ENCODE results near the gene MAP3K19. TPM values are rescaled to one million over a fixed set of nuclear protein-coding genes. Genes with fewer than 3 reads are reported as not detected.
"Not testable (repeated sequence)": the region's sequence is repeated elsewhere in the genome, so short reads cannot be mapped to it uniquely, and the experiment has no call there.

The MAP3K19 gene
- total RNA-seq, 4 donors from 2014 or later = not detected

DNA sequence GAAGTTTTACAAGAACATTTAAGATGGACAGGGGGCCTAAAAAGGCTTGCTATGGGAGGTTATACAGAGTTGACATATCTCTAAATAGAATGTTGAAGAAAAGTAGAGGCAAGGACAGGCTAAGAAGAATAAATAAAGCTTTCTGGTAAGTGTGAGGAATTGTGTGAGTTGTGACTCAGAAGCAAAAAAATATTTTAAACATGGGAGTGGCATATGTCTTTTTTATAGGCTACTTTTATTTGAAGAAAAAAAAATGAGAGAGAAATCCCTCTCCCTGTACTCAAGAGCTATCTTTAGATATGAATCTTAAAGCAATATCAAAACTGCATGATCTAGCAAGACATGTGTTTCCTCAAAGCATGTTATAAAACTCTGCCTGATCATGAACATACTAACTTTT is 45.9 kb upstream of the MAP3K19 start:
- Histone ChIP-seq H3K27ac (no peak overlapping the region), H3K36me3 (peaks cover 38% of the 10 kb centered on the region), H3K4me3 (no peak overlapping the region)

DNA sequence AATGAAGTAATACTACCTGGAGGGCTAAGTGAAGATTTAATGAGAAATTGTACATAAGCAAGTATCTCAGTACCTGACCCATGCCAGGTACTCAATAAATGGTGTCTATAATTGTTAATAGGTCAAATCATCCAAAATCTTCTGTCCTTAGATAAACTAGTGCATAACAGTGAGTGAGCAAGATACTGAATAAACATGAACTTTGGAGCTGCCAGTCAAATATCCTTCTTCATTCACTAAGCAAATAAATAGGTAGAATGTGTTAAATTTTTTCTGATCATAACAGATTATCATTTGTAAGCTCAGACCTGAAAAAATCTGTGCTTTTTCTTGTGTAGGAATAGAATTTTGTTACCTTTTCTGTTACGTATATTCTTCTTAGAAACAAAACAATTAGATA is 44.4 kb upstream of the MAP3K19 start:
- 92% methylated on average over 1 of the region's 1 CpG for WGBS
- H3K36me3 ChIP-seq = peaks cover 38% of the 10 kb centered on the region

More for the DNA sequence above, 45.9 kb upstream of the MAP3K19 start:
- no peak for DNase-seq (ENCODE audit: low spot score in 2 of 2)
- H3K27me3 ChIP-seq = no peaks in the 10 kb centered on the region
- H3K4me1 ChIP-seq = no peaks in the 10 kb centered on the region
- TF ChIP-seq EP300 (IDR thresholded peaks at IDR 0.05) = no peak
- TF ChIP-seq POLR2A (IDR thresholded peaks at IDR 0.05) = no peak
- TF ChIP-seq, protein P1, sequence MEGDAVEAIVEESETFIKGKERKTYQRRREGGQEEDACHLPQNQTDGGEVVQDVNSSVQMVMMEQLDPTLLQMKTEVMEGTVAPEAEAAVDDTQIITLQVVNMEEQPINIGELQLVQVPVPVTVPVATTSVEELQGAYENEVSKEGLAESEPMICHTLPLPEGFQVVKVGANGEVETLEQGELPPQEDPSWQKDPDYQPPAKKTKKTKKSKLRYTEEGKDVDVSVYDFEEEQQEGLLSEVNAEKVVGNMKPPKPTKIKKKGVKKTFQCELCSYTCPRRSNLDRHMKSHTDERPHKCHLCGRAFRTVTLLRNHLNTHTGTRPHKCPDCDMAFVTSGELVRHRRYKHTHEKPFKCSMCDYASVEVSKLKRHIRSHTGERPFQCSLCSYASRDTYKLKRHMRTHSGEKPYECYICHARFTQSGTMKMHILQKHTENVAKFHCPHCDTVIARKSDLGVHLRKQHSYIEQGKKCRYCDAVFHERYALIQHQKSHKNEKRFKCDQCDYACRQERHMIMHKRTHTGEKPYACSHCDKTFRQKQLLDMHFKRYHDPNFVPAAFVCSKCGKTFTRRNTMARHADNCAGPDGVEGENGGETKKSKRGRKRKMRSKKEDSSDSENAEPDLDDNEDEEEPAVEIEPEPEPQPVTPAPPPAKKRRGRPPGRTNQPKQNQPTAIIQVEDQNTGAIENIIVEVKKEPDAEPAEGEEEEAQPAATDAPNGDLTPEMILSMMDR (IDR thresholded peaks at IDR 0.05) = no peak
- no peak for TF ChIP-seq POLR2AphosphoS5 (IDR thresholded peaks at IDR 0.05)
- H3K9me3 ChIP-seq = no peaks in the 10 kb centered on the region

DNA sequence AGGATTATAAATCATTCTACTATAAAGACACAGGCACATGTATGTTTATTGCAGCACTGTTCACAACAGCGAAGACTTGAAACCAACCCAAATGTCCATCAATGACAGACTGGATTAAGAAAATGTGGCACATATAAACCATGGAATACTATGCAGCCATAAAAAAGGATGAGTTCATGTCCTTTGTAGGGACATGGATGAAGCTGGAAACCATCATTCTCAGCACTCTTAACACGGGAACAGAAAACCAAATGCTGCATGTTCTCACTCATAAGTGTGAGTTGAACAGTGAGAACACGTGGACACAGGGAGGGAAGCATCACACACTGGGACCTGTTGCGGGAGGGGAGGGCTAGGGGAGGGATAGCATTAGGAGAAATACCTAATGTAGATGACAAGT is 42.4 kb upstream of the MAP3K19 start:
- not testable (repeated sequence) for H3K4me1 ChIP-seq; DNase-seq (ENCODE audit: low spot score in 2 of 2); H3K27ac ChIP-seq; H3K27me3 ChIP-seq; H3K4me3 ChIP-seq; H3K9me3 ChIP-seq
- WGBS = over 99% methylated on average over 4 of the region's 4 CpGs
- peaks cover 18% of the 10 kb centered on the region for H3K36me3 ChIP-seq

More for the DNA sequence above, 44.4 kb upstream of the MAP3K19 start:
- H3K27me3 ChIP-seq = no peaks in the 10 kb centered on the region
- H3K27ac ChIP-seq = no peak overlapping the region
- DNase-seq (ENCODE audit: low spot score in 2 of 2) = no peak
- H3K9me3 ChIP-seq = no peaks in the 10 kb centered on the region
- no peak overlapping the region for H3K4me3 ChIP-seq
- TF ChIP-seq POLR2A (IDR thresholded peaks at IDR 0.05) = no peak
- no peak for TF ChIP-seq EP300 (IDR thresholded peaks at IDR 0.05)
- no peak for TF ChIP-seq POLR2AphosphoS5 (IDR thresholded peaks at IDR 0.05)
- TF ChIP-seq, protein P1 (IDR thresholded peaks at IDR 0.05) = no peak
- no peaks in the 10 kb centered on the region for H3K4me1 ChIP-seq

DNA sequence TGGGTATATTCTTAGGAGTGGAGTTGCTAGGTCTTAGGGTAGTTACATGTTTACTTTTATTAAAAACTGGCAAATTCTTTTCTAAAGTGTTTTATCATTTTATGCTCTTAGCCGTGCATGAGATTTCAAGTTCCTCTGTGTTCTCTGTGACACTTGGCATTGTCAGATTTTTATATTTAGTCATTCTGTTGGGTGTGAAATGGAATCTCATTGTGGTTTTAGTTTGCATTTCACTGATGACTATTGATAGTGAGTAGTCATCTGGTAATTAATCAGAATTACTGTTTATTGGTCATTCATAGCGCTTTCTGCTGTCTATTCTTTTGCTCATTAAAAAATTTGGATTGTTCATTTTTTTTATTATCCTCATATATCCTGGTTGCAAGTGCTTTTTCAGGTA is 39.0 kb upstream of the MAP3K19 start:
- no peak for TF ChIP-seq POLR2A (IDR thresholded peaks at IDR 0.05)
- TF ChIP-seq, protein P1 (IDR thresholded peaks at IDR 0.05) = no peak
- TF ChIP-seq POLR2AphosphoS5 (IDR thresholded peaks at IDR 0.05) = no peak
- TF ChIP-seq EP300 (IDR thresholded peaks at IDR 0.05) = no peak

DNA sequence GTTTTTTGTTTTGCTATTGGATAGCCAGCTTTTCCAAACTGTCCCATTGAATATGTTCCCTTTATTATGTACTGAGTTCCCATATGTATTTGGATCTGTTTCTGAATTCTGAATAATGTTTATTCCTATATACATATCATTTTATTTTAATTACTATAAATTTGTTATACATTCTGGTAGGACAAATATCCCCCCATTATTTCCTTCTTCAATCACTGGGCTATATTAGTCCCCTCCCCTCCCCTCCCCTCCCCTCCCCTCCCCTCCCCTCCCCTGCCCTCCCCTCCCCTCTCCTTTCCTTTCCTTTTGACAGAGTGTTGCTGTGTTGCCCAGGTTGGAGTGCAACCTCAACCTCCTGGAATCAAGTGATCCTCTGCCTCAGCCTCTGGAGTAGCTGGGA is 31.2 kb upstream of the MAP3K19 start:
- Histone ChIP-seq H3K27ac (no peak overlapping the region), H3K27me3 (no peaks in the 10 kb centered on the region), H3K4me3 (no peak overlapping the region), H3K9me3 (no peaks in the 10 kb centered on the region), H3K4me1 (peaks cover 6% of the 10 kb centered on the region), H3K36me3 (peaks cover 12% of the 10 kb centered on the region)
- TF ChIP-seq POLR2A (IDR thresholded peaks at IDR 0.05) = no peak
- no peak for TF ChIP-seq POLR2AphosphoS5 (IDR thresholded peaks at IDR 0.05)
- no peak for TF ChIP-seq EP300 (IDR thresholded peaks at IDR 0.05)
- TF ChIP-seq, protein P1 (IDR thresholded peaks at IDR 0.05) = no peak
- DNase-seq (ENCODE audit: low spot score in 2 of 2) = no peak

More for the DNA sequence above, 39.0 kb upstream of the MAP3K19 start:
- DNase-seq (ENCODE audit: low spot score in 2 of 2) = no peak
- 82% methylated on average over 2 of the region's 2 CpGs for WGBS
- H3K4me3 ChIP-seq = no peak overlapping the region
- H3K27me3 ChIP-seq = no peaks in the 10 kb centered on the region
- H3K9me3 ChIP-seq = no peaks in the 10 kb centered on the region
- H3K36me3 ChIP-seq = no peaks in the 10 kb centered on the region
- no peaks in the 10 kb centered on the region for H3K4me1 ChIP-seq
- no peak overlapping the region for H3K27ac ChIP-seq

DNA sequence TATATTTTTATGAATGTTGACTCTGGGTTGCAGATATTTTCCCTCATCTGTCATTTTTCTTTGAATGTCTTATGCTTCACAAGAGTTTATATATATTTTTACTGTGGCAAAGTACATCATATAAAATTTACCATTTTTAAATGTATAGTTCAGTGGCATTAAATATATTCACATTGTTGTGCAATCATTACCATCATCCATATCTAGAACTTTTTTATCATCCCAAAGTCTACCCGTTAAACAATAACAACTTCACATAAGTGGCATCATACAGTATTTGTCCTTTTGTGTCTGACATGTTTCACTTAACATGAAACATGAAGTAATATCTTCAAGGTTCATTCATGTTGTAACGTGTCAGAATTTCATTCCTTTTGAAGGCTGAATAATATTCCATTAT is 29.3 kb upstream of the MAP3K19 start:
- Histone ChIP-seq H3K27ac (no peak overlapping the region), H3K4me3 (no peak overlapping the region), H3K36me3 (peaks cover 12% of the 10 kb centered on the region), H3K4me1 (peaks cover 8% of the 10 kb centered on the region), H3K27me3 (no peaks in the 10 kb centered on the region), H3K9me3 (no peaks in the 10 kb centered on the region)
- no peak for DNase-seq (ENCODE audit: low spot score in 2 of 2)
- WGBS = 96% methylated on average over 2 of the region's 2 CpGs
- TF ChIP-seq EP300 (IDR thresholded peaks at IDR 0.05) = no peak
- TF ChIP-seq, protein P1 (IDR thresholded peaks at IDR 0.05) = no peak
- TF ChIP-seq POLR2AphosphoS5 (IDR thresholded peaks at IDR 0.05) = no peak
- TF ChIP-seq POLR2A (IDR thresholded peaks at IDR 0.05) = no peak
